GM10266 (cell line): ENCODE data around the gene PPP2R3A.

Source experiments
- DNase-seq: peaks from one replicate; pipeline ENCODE4 v3.0.0; 2012; ENCODE audit errors: extremely low spot score
- CTCF ChIP-seq: IDR thresholded peaks from 2 replicates; pipeline ENCODE4 v1.5.1; 2012; ENCODE audit warnings: mild to moderate bottlenecking, low read depth; ENCODE audit not compliant: control insufficient read depth, insufficient read depth; ENCODE audit errors: missing control alignments

PPP2R3A gene

GRCh38 chr3:136196401-136197158 lies 231.1 kb downstream of the PPP2R3A start:
- no peak for TF ChIP-seq CTCF
- DNase-seq = peak; percentile 97

GRCh38 chr3:136197159-136197793 lies 231.7 kb downstream of the PPP2R3A start:
- no peak for DNase-seq
- TF ChIP-seq CTCF = no peak
